Upper lobe of left lung (tissue), 4 donors: ENCODE results near the gene ITPKC.

Source experiments
- EP300 ChIP-seq, 4 donors: sonication (generic); formaldehyde crosslinking; IDR thresholded peaks; one replicate each; pipeline ENCODE4 v1.5.1; 2017; ENCODE audit warnings: antibody characterized with exemption in 4 of 4, control low read depth in 2 of 4
- POLR2A ChIP-seq, 4 donors: fragments of 450-650 bp; IDR thresholded peaks; one replicate each; pipeline ENCODE4 v1.5.1; 2016 to 2017; ENCODE audit warnings: antibody characterized with exemption in 4 of 4, mild to moderate bottlenecking in 2 of 4
- POLR2AphosphoS5 ChIP-seq, 2 donors: sonication (generic); formaldehyde crosslinking; IDR thresholded peaks; one replicate each; pipeline ENCODE4 v1.5.1; 2017; ENCODE audit warnings: antibody characterized with exemption in 2 of 2
- TF ChIP-seq, protein P1 (sequence below), 6 experiments: fragments of 450-650 bp in 4 of 6; fragments of 200-600 bp in 2 of 6; sonication (generic) in 2 of 6; IDR thresholded peaks; one replicate each; pipeline ENCODE4 v1.5.1; 2016 to 2019; ENCODE audit warnings: antibody characterized with exemption in 6 of 6

DNA sequence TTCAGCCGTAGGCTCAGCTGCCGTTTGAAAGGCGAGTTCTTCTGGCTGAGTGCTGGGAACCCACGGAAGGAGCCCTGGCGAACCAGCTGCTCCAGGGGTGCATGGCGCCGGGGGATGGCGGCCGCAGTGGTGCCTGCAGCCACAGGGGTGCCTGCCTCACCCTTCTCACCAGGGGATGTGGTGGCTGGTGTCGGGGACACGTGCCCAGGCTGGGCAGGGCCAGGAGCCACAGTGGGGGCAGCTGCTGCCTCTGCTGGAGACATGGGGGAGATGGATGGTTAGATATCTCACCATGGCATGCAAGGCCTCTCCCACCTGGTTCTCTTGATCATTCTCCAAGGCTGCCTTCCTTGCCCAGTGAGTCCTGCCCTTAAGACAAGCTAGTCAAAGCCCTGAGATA is 43.5 kb upstream of the ITPKC start:
- TF ChIP-seq, protein P1, sequence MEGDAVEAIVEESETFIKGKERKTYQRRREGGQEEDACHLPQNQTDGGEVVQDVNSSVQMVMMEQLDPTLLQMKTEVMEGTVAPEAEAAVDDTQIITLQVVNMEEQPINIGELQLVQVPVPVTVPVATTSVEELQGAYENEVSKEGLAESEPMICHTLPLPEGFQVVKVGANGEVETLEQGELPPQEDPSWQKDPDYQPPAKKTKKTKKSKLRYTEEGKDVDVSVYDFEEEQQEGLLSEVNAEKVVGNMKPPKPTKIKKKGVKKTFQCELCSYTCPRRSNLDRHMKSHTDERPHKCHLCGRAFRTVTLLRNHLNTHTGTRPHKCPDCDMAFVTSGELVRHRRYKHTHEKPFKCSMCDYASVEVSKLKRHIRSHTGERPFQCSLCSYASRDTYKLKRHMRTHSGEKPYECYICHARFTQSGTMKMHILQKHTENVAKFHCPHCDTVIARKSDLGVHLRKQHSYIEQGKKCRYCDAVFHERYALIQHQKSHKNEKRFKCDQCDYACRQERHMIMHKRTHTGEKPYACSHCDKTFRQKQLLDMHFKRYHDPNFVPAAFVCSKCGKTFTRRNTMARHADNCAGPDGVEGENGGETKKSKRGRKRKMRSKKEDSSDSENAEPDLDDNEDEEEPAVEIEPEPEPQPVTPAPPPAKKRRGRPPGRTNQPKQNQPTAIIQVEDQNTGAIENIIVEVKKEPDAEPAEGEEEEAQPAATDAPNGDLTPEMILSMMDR (IDR thresholded peaks at IDR 0.05) = no peak
- no peak for TF ChIP-seq POLR2AphosphoS5 (IDR thresholded peaks at IDR 0.05)
- no peak for TF ChIP-seq POLR2A (IDR thresholded peaks at IDR 0.05)
- TF ChIP-seq EP300 (IDR thresholded peaks at IDR 0.05) = no peak
